Measurements from ENCODE around the gene RS1. TPM values are rescaled to one million over a fixed set of nuclear protein-coding genes. Genes with fewer than 3 reads are reported as not detected.

The RS1 gene
- total and polyA plus RNA-seq, 4 donors, result not detected

GRCh38 chrX:18687856-18688495, 16.1 kb upstream of the RS1 start (continued):
- TF ChIP-seq EGR1 (IDR thresholded peaks at IDR 0.05; ENCODE audit: low read depth in 2 of 2) (no peak), JUND (IDR thresholded peaks at IDR 0.05) (no peak), RXRA (IDR thresholded peaks at IDR 0.05) (no peak), GABPA (IDR thresholded peaks at IDR 0.05 in 1 of 2, conservative IDR thresholded peaks at IDR 0.05 in 1 of 2) (no peak), CTCF (IDR thresholded peaks at IDR 0.05; ENCODE audit: low read depth, low read length, missing input control) (no peak)

GRCh38 chrX:18682979-18683387, 11.1 kb upstream of the RS1 start:
- Histone ChIP-seq H3K27ac (ENCODE audit: low read depth in 1 of 2, low read length in 2 of 2) (no peak overlapping the region), H3K36me3 (ENCODE audit: control insufficient read depth in 4 of 4, insufficient read depth in 3 of 4, low read depth in 1 of 4, low read length in 3 of 4) (no peaks in the 10 kb centered on the region), H3K9me3 (ENCODE audit: control insufficient read depth in 4 of 4, low read length in 3 of 4) (no peaks in the 10 kb centered on the region), H3K4me1 (ENCODE audit: control insufficient read depth in 4 of 4, insufficient read depth in 4 of 4, low read length in 3 of 4) (no peaks in the 10 kb centered on the region), H3K4me3 (ENCODE audit: low read depth in 1 of 3, low read length in 3 of 3) (no peak overlapping the region), H3K9ac (ENCODE audit: low read depth in 1 of 2, low read length in 2 of 2) (no peak overlapping the region), H3K27me3 (ENCODE audit: control insufficient read depth in 4 of 4, insufficient read depth in 4 of 4, low read length in 3 of 4) (no peaks in the 10 kb centered on the region)
- no peak for TF ChIP-seq SP1 (IDR thresholded peaks at IDR 0.05)
- TF ChIP-seq FOXA1 (IDR thresholded peaks at IDR 0.05), result no peak
- no peak for TF ChIP-seq HNF4A (conservative IDR thresholded peaks at IDR 0.05)
- TF ChIP-seq TAF1 (conservative IDR thresholded peaks at IDR 0.05), result no peak
- no peak for TF ChIP-seq EGR1 (IDR thresholded peaks at IDR 0.05; ENCODE audit: low read depth in 2 of 2)
- no peak for TF ChIP-seq HNF4G (IDR thresholded peaks at IDR 0.05)
- no peak for TF ChIP-seq CTCF (IDR thresholded peaks at IDR 0.05; ENCODE audit: low read depth, low read length, missing input control)
- no peak for TF ChIP-seq YY1 (IDR thresholded peaks at IDR 0.05)
- DNase-seq (ENCODE audit: low spot score), result no peak
- WGBS, result 87% methylated on average over 9 of the region's 9 CpGs

- no peak overlapping the region for H3K27ac ChIP-seq (ENCODE audit: low read depth in 1 of 2, low read length in 2 of 2)
- TF ChIP-seq HNF4A (conservative IDR thresholded peaks at IDR 0.05) (no peak), RAD21 (IDR thresholded peaks at IDR 0.05) (no peak), NR2F2 (IDR thresholded peaks at IDR 0.05) (no peak), SP1 (IDR thresholded peaks at IDR 0.05) (no peak), ATF3 (IDR thresholded peaks at IDR 0.05) (no peak), TAF1 (conservative IDR thresholded peaks at IDR 0.05) (no peak), GABPA (IDR thresholded peaks at IDR 0.05 in 1 of 2, conservative IDR thresholded peaks at IDR 0.05 in 1 of 2) (no peak), FOXA2 (IDR thresholded peaks at IDR 0.05) (no peak), REST (IDR thresholded peaks at IDR 0.05) (no peak), CTCF (IDR thresholded peaks at IDR 0.05; ENCODE audit: low read depth, low read length, missing input control) (no peak), RXRA (IDR thresholded peaks at IDR 0.05) (no peak), EGR1 (IDR thresholded peaks at IDR 0.05; ENCODE audit: low read depth in 2 of 2) (no peak), FOXA1 (IDR thresholded peaks at IDR 0.05) (no peak)
- no peak overlapping the region for H3K4me3 ChIP-seq (ENCODE audit: low read depth in 1 of 3, low read length in 3 of 3)
- no peaks in the 10 kb centered on the region for H3K36me3 ChIP-seq (ENCODE audit: control insufficient read depth in 4 of 4, insufficient read depth in 3 of 4, low read depth in 1 of 4, low read length in 3 of 4)
- no peaks in the 10 kb centered on the region for H3K4me1 ChIP-seq (ENCODE audit: control insufficient read depth in 4 of 4, insufficient read depth in 4 of 4, low read length in 3 of 4)
- no peak for DNase-seq (ENCODE audit: low spot score)
- H3K27me3 ChIP-seq (ENCODE audit: control insufficient read depth in 4 of 4, insufficient read depth in 4 of 4, low read length in 3 of 4), result no peaks in the 10 kb centered on the region
- WGBS, result 96% methylated on average over 6 of the region's 6 CpGs
- no peak overlapping the region for H3K9ac ChIP-seq (ENCODE audit: low read depth in 1 of 2, low read length in 2 of 2)
- no peaks in the 10 kb centered on the region for H3K9me3 ChIP-seq (ENCODE audit: control insufficient read depth in 4 of 4, low read length in 3 of 4)
These were observed 10.1 kb upstream of the RS1 start for GRCh38 chrX:18681996-18682395.
